Hepatocyte (in vitro differentiated cells): ENCODE measurements around the gene PKN3.

Experiments used
- EZH2 ChIP-seq: fragments of 200-600 bp; sonication (generic); IDR thresholded peaks from 2 replicates; pipeline ENCODE4 v1.6.1; 2016; ENCODE audit warnings: antibody characterized with exemption, mild to moderate bottlenecking, borderline replicate concordance
- TF ChIP-seq, protein P1 (sequence below): fragments of 200-600 bp; sonication (generic); IDR thresholded peaks from 2 replicates; pipeline ENCODE4 v1.5.1; 2016; ENCODE audit warnings: antibody characterized with exemption, mild to moderate bottlenecking; ENCODE audit not compliant: poor library complexity

DNA sequence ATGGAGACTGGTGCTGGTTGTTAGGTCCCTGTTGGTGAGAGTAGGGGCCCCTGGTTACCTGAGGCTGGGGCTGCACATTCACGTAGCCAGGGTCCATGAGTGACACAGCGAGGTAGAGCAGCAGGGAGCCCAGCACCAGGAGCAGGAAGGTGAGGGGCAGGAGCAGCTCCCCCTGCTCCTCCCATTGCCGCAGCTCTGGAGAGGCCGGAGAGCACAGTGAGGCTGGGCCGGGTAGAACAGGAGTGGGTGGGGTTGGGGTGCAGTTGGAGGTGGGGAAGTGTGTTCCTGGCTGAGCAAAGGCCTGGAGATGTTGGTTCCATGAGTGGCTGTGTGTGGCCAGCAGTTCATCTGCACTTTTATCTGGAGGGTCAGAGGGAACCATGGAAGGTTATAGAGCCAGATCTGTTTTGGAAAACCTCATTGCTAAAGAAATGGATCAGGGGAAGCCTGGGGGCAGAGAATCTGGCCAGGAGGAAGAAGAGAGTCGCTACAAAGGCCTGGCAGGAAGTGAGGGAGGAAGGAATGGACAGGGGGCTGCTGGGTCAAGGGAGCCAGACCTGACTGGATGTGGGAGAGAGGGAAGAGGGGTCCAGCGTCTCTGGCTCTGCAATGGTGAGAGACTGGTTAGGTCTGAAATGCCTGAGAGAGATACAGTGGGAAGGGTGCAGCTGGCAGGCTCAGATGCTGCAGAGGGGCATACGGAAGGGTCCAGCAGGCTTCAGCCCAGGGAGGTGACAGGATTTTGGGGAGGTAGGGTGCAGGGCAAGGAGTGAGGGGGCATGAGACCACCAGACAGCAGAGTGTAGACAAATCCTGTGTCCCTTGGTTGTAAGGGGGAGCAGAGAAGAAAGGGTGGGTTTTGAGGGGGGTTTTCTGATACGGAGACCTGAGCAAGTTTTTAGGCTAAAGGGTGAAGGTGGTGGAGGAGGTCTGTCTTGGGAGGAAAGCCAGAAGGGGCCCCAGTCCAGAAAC is 20.4 kb downstream of the PKN3 start:
- no peak for TF ChIP-seq EZH2
- TF ChIP-seq, protein P1, sequence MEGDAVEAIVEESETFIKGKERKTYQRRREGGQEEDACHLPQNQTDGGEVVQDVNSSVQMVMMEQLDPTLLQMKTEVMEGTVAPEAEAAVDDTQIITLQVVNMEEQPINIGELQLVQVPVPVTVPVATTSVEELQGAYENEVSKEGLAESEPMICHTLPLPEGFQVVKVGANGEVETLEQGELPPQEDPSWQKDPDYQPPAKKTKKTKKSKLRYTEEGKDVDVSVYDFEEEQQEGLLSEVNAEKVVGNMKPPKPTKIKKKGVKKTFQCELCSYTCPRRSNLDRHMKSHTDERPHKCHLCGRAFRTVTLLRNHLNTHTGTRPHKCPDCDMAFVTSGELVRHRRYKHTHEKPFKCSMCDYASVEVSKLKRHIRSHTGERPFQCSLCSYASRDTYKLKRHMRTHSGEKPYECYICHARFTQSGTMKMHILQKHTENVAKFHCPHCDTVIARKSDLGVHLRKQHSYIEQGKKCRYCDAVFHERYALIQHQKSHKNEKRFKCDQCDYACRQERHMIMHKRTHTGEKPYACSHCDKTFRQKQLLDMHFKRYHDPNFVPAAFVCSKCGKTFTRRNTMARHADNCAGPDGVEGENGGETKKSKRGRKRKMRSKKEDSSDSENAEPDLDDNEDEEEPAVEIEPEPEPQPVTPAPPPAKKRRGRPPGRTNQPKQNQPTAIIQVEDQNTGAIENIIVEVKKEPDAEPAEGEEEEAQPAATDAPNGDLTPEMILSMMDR: no peak
